HG03097 (cell line): ENCODE data around the gene BCL7C.
"Not testable (repeated sequence)": the region's sequence is repeated elsewhere in the genome, so short reads cannot be mapped to it uniquely, and the experiment has no call there.

ENCODE experiments used
- ATAC-seq: cut with Tn5 transposase; IDR thresholded peaks from one replicate; pipeline ENCODE4 v1.9.1; 2021; ENCODE audit not compliant: unreplicated experiment, low FRiP score

The BCL7C gene

DNA sequence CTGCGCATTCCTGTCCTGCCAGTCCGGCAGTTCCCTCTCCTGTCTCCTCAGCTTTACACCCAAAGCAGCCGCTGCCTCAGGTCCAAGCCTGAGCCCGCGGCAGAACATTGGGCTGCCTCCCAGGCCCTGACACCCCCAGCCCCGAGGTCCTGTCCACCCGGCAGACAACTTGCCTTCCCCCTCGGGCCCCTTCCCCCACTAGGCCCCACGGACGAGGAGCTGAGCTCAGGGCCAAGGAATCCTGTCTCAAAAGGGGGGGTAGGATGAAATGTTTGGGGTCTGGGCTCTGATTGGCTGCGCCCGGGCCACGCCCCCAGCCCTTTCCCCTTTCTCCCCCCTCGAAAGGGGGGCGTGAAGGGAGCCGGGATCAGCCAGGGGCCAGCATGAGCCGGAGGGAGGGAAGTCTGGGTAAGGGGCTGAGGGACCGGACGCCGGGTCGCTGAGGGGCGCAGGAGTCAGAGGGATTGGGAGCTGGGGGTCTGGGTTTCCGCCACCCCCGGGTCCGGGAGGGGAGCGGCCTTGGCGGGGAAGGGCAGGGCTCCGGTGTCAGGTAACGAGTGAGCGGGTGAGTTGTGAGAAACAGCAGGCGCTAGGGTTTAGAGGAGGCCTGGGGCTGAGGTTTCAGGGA, 2.5 kb upstream of the BCL7C start, which contains the start of gene CTF1:
CTF1 (plus strand) TSS at position 354 of the 628 bp plus-strand sequence; CDS start at position 384, 30 bp downstream.
- ATAC-seq: no peak

DNA sequence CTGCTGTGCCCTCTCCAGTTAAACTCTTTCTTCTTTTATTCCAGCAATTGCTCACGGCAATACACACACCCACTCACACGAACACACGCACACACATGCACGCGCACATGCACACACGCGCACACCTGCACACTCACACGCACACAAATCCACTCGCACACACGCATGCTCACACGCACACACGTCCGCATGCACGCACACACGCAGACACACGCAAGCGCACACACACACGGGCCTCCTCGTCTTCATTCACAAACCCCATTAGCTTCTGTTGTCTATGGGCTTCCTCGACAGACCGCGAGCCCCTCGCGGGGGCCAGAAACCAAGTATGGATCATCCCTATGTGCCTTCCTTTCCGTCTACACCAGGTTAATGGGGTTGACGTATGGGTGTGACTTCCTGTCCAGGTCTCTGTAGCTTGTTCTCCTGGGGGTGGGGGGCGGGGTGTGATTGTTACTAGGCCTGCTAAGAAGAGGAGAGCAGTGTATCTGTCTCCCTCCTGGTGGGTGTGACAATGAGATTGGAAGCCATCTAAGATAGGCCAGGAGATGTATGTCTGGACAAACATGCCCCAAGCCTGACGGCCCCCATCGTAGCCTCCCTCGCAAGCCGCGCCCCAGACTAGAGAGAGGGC, 1.9 kb upstream of the BCL7C start:
- ATAC-seq: no peak

DNA sequence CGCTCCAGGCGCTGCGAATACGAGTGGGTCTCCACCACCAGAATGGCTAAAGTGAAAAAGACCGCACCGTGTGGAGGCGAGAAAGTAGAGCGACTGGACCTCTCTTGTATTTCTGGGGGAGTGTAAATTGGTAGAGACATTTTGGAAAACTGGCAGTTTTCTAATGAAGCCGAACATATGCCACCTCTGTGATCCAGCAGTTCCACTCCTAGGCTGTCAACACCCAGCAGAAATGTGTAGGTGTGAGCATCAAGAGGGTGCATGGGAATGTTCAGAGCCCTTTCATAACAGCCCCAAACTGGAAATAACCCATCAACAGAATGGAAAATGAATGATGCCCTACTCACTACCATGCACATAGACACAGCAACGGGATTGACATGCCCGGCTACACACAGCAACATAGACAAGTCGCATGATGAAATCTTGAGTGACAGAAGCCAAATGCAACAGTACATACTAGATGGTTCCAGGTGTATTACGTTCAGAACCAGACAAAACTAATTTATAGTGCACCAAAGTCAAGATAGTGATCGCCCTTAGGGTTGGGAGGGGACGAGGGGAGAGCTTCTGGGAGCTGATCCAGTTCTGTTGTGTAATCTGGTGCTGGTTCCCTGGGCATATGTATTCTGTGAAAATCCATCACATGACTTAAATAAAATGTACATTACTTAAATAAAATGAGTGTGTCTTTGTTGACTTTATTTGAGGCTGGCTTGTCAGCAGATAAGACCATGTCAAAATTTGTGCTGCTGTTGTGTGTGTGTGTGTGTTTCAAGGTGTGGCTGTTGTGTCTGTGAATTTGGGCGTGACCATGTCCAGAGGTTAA, 877 bp upstream of the BCL7C start:
- no peak for ATAC-seq

DNA sequence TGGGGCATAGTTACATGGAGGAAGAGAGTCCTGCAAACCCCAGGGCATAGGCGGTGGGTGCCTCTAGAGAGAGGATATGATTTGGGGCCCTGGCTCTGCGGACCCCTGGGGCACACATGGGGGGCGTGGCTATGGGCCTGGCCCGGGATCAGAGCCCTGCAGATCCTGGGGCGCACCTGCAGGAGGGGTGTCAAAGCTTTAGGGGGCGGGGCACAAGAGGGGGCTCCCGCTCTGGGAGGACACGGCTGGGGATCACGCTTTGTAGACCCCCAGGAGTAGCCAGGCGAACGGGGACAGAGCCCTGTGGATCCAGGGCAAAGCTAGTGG, 497 bp downstream of the BCL7C start:
- ATAC-seq: no peak

DNA sequence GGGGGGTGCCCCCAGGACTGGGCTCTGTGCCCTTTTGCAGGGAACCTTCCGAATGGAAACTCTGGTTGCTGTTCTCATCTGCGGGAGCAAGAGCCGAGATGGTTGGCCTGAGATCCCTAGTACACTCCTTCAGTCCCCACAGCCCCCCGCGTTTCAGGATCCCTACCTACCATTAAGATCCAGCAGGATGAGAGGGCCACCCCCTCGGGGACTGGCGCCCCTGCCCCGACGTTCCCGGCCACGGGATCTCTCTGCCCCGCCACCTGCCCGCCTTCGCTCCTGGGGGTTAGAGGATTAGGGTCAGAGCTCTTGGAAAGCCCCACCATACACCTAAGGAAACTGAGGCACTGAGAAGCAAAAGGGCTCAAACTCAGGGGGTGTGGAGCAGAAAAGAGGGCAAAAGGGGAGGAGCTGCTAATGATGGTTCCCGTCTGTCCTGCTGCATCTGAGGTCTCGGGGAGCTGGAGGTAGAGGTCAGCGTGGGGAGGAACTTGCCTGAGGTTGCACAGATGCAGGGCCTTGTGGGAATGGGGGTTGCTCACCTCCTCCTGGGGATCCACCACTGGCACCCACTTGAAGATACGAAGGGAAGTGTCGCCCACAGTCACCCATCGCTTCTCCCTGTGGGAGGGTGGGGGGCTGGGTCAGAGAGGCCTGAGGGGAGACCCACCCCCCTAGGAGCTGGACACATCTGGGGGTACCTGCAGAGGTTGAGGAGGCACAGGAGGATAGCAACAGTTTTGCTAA, 1.0 kb downstream of the BCL7C start:
- ATAC-seq: no peak

DNA sequence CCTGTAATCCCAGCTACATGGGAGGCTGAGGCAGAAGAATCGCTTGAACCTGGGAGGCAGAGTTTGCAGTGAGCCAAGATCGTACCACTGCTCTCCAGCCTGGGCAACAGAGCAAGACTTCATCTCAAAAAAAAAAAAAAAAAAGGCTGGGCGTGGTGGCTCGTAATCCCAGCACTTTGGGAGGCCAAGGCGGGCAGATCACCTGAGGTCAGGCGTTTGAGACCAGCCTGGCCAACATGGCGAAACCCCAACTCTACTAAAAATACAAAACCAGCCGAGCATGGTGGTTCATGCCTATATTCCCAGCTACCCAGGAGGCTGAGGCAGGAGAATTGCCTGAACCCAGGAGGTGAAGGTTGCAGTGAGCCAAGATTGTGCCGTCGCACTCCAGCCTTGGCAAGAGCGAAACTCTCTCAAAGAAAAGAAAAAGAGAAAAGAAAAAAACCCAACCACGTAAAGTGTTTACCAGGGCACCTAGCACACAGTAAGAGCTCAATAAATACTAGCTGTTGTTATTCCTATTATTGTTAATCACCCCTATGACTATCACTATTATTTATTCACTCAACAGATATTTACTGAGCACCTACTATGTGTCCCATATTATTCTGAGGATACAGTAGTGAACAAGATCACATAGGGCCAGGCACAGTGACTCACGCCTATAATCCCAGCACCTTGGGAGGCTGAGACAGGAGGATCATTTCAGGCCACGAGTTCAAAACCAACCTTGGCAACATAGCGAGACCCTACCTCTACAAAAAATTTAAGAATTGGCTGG, 2.6 kb downstream of the BCL7C start:
- ATAC-seq: not testable (repeated sequence)

DNA sequence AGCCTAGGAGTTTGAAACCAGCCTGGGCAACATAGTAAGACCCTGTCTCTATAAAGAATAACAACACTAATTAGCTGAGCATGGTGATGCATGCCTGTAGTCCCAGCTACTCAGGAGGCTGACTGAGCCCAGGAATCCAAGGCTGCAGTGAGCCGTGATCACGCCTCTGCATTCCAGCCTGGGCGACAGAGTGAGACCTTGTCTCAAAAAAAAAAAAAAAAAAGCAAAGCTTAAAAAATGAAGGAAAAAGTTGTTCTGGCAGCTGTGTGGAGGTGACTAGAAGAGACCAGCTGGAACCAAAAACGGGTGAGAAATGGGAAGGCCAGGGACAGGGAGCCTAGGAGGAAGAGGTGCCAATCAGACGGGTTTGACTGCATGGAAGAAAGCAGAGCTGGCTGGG, 4.2 kb downstream of the BCL7C start:
- no peak for ATAC-seq

DNA sequence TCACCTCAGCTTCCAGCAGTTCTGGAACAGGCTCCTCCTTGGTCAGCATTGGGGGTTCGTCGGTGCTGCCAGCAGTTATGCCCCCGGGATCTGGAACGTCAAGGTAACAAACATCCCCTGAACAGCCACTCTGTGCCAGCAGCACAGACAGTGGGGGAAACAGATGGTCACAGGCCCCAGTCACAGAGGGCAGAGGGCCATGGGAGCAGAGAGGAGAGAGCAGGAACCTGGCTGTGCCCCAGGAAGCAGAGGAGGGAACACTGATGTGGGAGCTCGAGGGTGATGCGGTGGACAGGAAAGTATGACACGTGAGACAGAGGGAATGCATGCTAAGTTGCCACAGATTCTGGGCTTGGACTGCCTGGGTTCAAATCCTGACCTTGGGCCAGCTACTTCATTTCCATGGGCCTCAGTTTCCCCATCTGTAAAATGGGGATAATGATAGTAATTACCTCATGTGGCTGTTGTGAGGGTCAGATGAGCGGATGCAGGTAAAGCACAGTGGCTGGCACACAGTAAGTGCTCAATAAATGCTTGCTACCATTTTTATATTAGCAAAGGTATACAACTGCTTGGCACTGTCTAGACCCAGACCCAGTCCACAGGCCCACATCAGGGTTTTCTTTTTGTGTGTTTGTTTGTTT, 4.9 kb downstream of the BCL7C start:
- no peak for ATAC-seq

DNA sequence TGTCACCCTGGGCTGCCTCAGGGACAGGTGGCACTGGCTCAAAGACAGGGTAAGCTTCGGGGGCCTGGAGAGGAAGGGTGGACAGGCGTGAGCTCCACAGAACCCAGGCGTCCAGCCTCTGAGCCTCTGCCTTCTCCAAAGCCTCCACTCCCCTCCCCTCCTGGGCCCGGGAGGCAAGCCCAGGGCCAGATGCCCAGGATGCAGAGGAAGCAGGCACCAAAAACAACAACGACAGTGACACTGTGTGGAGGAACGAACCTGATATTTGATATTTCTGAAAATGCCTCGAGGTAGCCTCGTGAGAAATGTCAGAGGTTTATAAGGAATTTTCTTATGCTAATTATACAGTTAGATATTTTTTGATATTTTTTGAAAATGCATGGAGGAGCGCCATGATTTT, 6.0 kb downstream of the BCL7C start:
- no peak for ATAC-seq

DNA sequence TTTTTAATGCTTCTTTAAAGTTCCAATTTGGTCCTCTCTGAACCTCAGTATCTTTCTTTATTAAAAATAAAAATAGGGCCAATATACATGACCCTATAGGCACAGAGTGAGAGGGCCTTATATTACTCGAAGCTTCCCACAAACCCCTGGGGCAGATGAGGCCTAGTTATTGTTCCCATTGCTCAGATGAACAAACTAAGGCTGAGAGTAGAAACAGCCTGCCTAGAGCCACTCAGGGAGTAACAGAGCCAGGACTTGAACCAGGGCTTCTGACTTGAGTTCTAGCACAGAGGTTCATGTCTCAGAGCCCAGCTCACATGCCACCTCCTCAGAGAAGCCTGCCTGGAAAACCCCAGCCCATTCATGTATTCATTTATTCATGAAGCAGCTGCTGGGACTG, 7.7 kb downstream of the BCL7C start:
- no peak for ATAC-seq

DNA sequence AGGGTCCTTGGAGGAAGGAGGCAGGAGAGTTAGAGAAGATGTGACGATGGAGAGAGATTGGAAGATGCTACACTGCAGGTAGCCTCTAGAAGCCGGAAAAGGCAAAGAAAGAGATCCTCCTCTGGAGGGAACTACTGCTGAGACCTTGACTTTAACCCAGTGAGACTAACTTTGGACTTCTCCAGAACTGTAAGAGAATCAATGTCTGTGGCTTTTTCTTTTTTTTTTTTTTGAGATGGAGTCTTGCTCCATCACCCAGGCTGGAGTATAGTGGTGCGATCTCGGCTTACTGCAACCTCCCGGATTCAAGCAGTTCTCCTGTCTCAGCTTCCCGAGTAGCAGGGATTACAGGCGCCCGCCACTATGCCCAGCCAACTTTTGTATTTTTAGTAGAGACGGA, 8.7 kb downstream of the BCL7C start:
- ATAC-seq: no peak

DNA sequence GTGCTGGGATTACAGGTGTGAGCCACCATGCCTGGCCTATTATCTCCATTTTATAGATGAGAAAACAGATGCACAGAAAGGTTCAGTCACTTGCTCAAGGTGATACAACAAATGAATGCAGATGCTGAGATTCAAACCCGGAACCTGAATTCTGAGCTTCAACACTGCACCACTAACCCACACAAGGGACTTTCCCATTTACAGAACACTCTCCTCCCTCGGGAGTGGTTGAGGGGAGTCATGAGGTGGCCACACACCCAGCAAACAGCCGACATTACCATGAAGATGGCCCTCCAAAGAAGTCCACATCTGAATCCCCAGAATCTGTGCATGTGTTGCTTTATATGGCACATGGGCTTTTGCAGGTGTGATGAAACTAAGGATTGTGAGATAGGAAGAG, 9.1 kb downstream of the BCL7C start:
- ATAC-seq: no peak

DNA sequence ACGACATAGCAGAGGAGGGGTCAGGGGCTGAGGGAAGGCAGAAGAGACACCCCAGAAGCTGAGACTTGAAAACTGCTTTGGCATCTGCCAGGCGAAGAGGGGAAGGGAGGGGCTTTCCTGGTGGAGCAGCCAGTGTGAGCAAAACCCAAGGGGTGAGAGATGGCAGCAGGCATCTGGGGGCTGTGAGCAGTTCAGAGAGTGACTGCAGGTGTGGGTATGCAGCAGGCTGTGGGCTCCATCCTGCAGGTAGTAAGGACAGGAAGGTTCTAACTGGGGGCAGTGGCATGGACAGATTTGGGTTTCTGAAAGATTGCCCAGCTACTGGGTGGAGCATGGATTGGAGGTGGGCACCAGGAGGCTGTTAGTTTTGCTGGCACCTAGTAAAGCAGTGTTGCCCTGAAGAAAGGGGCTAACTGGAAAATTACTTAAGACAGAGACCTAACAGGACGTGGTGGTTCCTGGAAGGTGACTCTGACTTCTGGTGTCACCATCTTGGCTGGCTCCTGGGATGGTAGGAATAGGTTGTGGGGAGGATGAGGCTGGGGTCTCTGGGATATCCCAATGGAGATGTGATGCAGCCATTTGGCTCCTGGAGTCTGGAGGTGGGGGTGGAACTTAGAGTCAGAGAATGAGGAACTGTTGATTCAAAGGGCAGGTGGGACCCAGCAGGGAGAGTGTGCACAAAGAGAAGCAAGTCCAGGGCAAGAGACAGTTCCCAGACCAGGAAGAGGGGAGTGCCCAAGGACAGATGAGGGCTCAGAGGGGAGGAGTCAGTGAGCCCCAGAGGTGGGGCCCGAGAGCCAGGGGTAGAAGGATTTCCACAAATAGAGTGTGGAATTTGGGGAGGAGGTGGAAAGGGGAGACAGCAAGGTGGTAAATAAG, 11.2 kb downstream of the BCL7C start:
- ATAC-seq: no peak

DNA sequence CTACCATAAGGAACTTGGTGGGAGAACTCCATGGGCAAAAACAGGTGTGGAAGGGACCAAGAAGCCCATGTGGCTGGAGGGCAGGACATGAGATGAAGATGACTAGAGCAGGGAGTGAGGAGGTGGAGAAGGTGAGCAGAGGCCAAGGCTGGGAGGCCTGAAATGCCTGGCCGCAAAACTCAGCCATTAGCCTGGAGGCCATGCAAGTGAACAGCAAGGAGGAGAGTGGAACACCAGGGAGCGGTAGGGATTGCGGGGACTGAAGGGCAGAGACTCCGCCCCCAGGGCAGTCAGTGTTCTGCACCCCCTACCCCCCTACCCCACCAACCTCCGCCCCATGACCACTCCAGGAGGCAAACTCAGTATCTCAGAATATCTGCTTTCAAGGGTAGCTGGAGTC, 17.0 kb downstream of the BCL7C start:
- no peak for ATAC-seq

DNA sequence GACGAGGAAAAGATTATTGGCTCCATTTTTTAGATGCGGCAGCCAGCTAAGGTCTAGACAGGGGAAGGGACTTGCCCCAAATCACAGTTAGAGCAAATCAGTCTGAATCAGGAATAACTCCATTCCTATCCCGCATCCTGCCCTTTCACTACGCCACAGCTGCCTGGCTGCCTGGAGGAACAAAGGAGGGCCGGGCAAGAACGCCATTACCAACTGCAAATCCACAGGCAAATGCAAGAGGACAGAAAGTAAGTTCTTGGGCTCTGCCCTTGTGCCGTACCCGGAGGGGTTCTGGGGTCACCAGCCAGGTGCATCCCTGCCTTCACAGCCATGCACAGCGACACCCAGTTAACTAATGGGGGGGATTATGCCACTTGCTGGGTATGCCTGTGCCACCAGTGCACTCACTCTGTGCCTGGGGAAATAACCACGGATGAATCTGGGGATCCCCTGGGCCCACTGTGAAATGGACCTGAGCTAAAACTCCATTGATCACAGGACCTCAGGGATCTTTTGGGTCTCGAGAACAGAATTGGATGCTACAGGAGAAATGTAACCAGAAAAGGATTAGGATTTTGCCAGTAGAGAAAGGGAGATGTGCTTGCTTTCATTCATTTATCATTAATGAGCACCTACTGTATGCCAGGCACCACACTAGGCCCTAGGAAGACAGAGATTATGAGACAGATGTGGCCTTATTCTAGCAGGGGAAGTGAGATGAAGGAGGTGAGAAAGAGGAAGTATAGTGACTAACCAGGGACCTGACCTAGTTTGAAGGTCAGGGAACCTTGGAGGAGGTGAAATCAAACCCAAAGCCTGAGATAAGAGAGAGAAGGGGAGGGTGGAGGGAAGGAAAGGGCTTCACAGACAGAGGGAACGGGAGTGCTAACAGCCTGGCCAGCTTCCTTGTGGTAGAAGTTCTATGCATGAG, 17.7 kb downstream of the BCL7C start:
- ATAC-seq: no peak

DNA sequence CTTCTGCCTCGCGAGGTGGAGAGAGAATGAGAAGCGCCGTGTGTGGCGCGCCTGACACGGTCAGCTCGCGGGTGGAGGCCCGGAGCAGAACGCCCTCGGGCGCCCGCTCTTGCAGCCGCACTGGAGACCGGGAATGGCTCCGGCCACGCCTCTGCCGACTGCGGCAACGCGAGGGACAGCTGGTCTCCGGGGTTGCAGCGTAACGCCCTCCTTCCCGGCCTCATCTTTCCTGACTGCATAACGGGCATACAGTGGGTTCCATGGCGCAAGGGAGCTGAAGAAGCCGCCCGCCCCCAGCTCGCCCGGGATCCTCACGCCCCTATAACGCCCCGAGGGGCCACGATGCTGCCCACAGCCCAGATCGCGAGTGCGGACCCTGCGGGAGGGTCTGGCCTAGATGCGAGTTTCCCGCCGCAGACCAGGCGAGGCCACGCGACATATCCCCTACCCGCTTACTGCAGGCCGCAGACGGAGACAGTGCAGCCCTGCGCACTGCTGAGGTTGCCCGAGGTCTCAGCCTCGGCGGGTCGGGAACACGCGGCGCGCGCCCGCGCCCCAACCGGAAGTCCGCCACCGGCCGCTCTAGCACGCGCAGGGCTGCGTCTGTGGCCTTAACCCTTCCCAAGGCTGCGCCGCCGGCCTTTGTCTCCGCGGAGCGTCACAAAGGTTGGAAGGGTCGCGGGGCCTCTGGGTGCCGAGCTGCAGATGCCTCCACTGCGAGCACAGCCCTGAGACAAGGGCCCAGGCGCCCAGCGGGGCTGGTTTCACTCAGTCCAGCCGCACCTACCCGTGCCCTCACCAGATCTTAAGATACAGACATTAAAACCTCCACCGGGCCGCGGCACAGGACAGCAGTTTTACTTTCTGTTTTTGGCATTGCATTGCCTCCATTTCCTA, 18.8 kb downstream of the BCL7C start:
- ATAC-seq: peak; percentile 80

DNA sequence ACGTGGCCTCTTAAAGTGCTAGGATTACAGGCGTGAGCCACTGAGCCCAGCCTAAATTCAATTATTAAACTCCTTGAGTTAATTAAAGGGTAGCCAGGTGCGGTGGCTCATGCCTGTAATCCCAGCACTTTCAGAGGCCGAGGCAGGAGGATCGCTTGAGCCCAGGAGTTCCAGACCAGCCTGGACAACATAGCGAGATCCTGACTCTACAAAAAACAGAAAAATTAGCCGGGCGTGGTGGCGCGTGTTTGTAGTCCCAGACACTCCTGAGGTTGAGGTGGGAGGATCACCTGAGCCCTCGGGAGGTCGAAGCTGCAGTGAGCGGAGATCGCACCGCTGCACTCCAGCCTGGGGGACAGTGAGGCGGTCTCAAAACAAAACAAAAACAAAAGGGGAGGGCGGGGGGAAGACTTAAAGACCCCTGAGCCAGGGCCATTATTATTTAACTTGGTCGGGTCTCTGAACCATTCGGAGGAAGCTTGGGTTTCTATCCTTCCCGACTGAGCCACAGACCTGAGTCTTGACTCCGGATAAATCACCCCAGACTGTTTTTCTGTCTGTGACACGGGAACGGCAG, 19.5 kb downstream of the BCL7C start:
- ATAC-seq: no peak
